ENCODE data around the gene HIVEP3. TPM values are rescaled to one million over a fixed set of nuclear protein-coding genes. Genes with fewer than 3 reads are reported as not detected.
"Not testable (repeated sequence)": the region's sequence is repeated elsewhere in the genome, so short reads cannot be mapped to it uniquely, and the experiment has no call there.

The HIVEP3 gene
- total RNA-seq, 2 experiments from 2014 or later, result 18.6 to 20.4 TPM

DNA sequence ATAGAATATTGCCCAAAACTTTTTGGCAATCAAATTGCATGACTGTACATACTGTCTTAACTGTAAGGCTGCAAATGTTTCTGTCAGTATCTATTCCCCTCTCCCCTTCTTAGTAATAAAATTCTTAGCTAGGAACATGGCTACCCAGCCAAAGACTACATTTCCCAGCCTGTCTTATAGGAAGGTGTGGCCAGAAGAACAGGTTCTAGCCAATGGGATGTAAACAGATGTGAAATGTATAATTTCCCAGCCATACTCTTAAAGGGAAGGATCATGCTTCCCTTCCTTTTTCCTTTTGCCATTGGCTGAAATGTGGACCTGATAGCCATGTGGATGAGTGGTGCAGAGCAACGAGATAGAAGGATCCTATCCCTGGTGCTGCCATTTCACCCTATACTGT is 7.0 kb upstream of the HIVEP3 start:
- H3K36me3 Mint-ChIP-seq (ENCODE audit: low read depth), result no peaks in the 10 kb centered on the region
- no peak for TF ChIP-seq CTCF (IDR thresholded peaks at IDR 0.05)
- no peak overlapping the region for H3K27ac Mint-ChIP-seq
- ChIA-PET POLR2A (interaction anchor here (0.7 kb wide), 1 partner anchor 16 kb away, joined by 3 read pairs; no protein-coding TSS in a partner anchor), CTCF (interaction anchor here (1.0 to 2.0 kb wide), 4 partner anchors 8 to 410 kb away, joined by 3 to 5 read pairs (median 4); no protein-coding TSS in a partner anchor)
- intact Hi-C loops (cut with micrococcal nuclease), result no loop called here
- DNase-seq (no peak), ATAC-seq (no peak)
- H3K27me3 Mint-ChIP-seq, result no peaks in the 10 kb centered on the region
- peaks cover 2% of the 10 kb centered on the region for H3K4me1 Mint-ChIP-seq (ENCODE audit: low read depth)
- H3K9me3 Mint-ChIP-seq, result peaks cover 9% of the 10 kb centered on the region
- H3K4me3 Mint-ChIP-seq, result no peak overlapping the region

DNA sequence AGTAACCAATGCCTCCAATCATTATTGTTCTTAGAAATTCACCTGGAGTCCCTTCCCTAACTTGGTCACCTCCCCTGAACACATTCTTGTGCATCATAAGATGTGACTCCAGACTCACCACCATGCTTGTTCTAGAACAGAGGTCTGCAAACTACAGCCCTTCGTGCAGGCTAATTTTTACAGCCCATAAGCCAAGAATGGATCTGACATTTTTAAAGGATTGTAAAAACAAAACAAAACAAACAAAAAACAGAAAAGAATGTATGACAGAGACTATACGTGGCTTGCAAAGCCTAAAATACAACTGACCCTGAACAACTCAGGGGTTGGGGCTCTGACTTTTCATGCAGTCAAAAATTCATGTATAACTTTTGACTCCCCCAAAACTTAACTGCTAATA is 6.2 kb upstream of the HIVEP3 start:
- CTCF ChIA-PET, result interaction anchor here (2.0 kb wide), 1 partner anchor 346 kb away, joined by 5 read pairs; no protein-coding TSS in a partner anchor
- H3K27me3 Mint-ChIP-seq, result no peaks in the 10 kb centered on the region
- no peak overlapping the region for H3K27ac Mint-ChIP-seq
- ATAC-seq, result no peak
- intact Hi-C loops (cut with micrococcal nuclease), result no loop called here
- POLR2A ChIA-PET, result no interaction called here
- no peak for TF ChIP-seq CTCF (IDR thresholded peaks at IDR 0.05)
- peaks cover 9% of the 10 kb centered on the region for H3K9me3 Mint-ChIP-seq
- no peak for DNase-seq
- peaks cover 10% of the 10 kb centered on the region for H3K4me1 Mint-ChIP-seq (ENCODE audit: low read depth)
- H3K4me3 Mint-ChIP-seq, result no peak overlapping the region
- H3K36me3 Mint-ChIP-seq (ENCODE audit: low read depth), result no peaks in the 10 kb centered on the region

DNA sequence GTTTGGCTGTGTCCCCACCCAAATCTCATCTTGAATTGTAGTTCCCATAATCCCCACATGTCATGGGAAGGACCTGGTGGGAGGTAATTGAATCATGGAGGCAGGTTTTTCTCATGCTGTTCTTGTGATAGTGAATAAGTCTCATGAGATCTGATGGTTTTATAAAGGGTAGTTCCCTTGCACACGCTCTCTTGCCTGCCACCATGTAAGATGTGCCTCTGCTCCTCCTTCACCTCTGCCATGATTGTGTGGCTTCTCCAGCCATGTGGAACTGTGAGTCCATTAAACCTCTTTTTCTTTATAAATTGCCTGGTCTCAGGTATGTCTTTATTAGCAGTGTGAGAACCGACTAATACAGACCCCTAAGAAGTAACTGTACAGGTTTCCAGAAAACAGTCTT is 2.5 kb upstream of the HIVEP3 start:
- DNase-seq, H3K9me3 Mint-ChIP-seq, POLR2A ChIA-PET: not testable (repeated sequence)

DNA sequence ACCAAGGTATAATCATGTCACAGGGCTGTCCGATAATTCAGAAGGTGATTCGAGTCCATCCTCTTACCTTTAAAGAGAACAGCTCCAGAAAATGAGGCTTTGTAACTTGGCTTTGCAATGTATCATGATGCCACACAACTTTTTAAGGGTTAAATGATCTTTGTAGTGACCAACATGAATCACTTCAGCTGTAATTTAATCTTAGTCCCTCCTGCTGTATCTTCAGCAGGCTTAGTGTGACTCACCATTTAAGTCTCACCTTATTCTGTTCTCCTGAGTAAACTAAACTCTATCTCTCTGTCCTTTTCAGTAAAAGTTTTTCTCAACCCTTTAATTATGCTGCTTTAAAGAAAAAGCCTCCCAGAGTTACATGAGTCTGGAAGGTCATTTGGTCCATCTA is 1.9 kb upstream of the HIVEP3 start:
- no peaks in the 10 kb centered on the region for H3K27me3 Mint-ChIP-seq
- peaks cover 47% of the 10 kb centered on the region for H3K4me1 Mint-ChIP-seq (ENCODE audit: low read depth)
- H3K9me3 Mint-ChIP-seq, result peaks cover 9% of the 10 kb centered on the region
- peak overlapping the region; percentile 93 for H3K4me3 Mint-ChIP-seq
- H3K27ac Mint-ChIP-seq, result peak overlapping the region; percentile 98
- intact Hi-C loops (cut with micrococcal nuclease), result no loop called here
- DNase-seq (no peak), ATAC-seq (peak; percentile 14)
- H3K36me3 Mint-ChIP-seq (ENCODE audit: low read depth), result no peaks in the 10 kb centered on the region
- ChIA-PET POLR2A (interaction anchor here (1.3 kb wide), 1 partner anchor 9 kb away, joined by 4 read pairs; no protein-coding TSS in a partner anchor), CTCF (interaction anchor here (0.9 to 1.8 kb wide), 5 partner anchors 15 to 117 kb away, joined by 3 to 6 read pairs (median 3); no protein-coding TSS in a partner anchor)
- no peak for TF ChIP-seq CTCF (IDR thresholded peaks at IDR 0.05)

More for the DNA sequence above, 2.5 kb upstream of the HIVEP3 start:
- peaks cover 41% of the 10 kb centered on the region for H3K4me1 Mint-ChIP-seq (ENCODE audit: low read depth)
- H3K27ac Mint-ChIP-seq; H3K4me3 Mint-ChIP-seq; ATAC-seq; intact Hi-C loops (cut with micrococcal nuclease); H3K36me3 Mint-ChIP-seq (ENCODE audit: low read depth); H3K27me3 Mint-ChIP-seq; CTCF ChIA-PET: not testable (repeated sequence)

- TF ChIP-seq CTCF (IDR thresholded peaks at IDR 0.05), result no peak
- no peaks in the 10 kb centered on the region for H3K36me3 Mint-ChIP-seq (ENCODE audit: low read depth)
- intact Hi-C loops (cut with micrococcal nuclease), result loop anchor here (10.0 kb wide), 1 partner anchor 115 kb away; no protein-coding TSS in a partner anchor
- no peaks in the 10 kb centered on the region for H3K27me3 Mint-ChIP-seq
- POLR2A ChIA-PET, result interaction anchor here (1.0 to 1.3 kb wide), 2 partner anchors 9 to 128 kb away, joined by 3 to 4 read pairs; no protein-coding TSS in a partner anchor
- CTCF ChIA-PET, result interaction anchor here (0.8 to 1.8 kb wide), 6 partner anchors 16 to 116 kb away, joined by 3 to 6 read pairs (median 4); no protein-coding TSS in a partner anchor
- peaks cover 54% of the 10 kb centered on the region for H3K4me1 Mint-ChIP-seq (ENCODE audit: low read depth)
- DNase-seq, result peak; percentile 90
- H3K9me3 Mint-ChIP-seq, result peaks cover 9% of the 10 kb centered on the region
- ATAC-seq, result peak; percentile 91
- peak overlapping the region; percentile 98 for H3K27ac Mint-ChIP-seq
- H3K4me3 Mint-ChIP-seq, result peak overlapping the region; percentile 93
Observed at GRCh38 chr1:41919764-41920397, 1.2 kb upstream of the HIVEP3 start.
